HepG2 (cell line): ENCODE measurements around the gene COL4A2.

ENCODE experiments used
- BCL3 ChIP-seq: sonication (generic); formaldehyde crosslinking; IDR thresholded peaks from 2 replicates; pipeline ENCODE4 v1.5.1; 2020; ENCODE audit warnings: mild to moderate bottlenecking, missing genetic modification reagents, moderate library complexity
- CTCF ChIP-seq: sonication (generic); formaldehyde crosslinking; IDR thresholded peaks from 2 replicates; pipeline ENCODE4 v1.5.0; 2020; ENCODE audit warnings: mild to moderate bottlenecking, missing genetic modification reagents, moderate library complexity
- EZH2 ChIP-seq: conservative IDR thresholded peaks from 2 replicates; pipeline ENCODE4 v1.6.1; 2012; ENCODE audit warnings: mild to moderate bottlenecking, low read depth, low read length, moderate library complexity
- NR2F6 ChIP-seq, 2 experiments: IDR thresholded peaks; 2 replicates each; pipeline ENCODE4 v1.6.1; 2016; ENCODE audit warnings: antibody characterized with exemption in 1 of 2, mild to moderate bottlenecking in 1 of 2
- POLR2A ChIP-seq, 2 experiments: IDR thresholded peaks; 2 replicates each; pipeline ENCODE4 v1.6.1; 2011; ENCODE audit warnings: low read depth in 2 of 2, low read length in 2 of 2, mild to moderate bottlenecking in 1 of 2, moderate library complexity in 1 of 2; ENCODE audit not compliant: insufficient read depth in 1 of 2
- RAD21 ChIP-seq: fragments of 450-650 bp; formaldehyde crosslinking; IDR thresholded peaks from 2 replicates; pipeline ENCODE4 v1.5.0; 2020; ENCODE audit warnings: mild to moderate bottlenecking
- ZNF552 ChIP-seq: sonication (generic); formaldehyde crosslinking; IDR thresholded peaks from 2 replicates; pipeline ENCODE4 v1.9.0; 2022; ENCODE audit warnings: missing genetic modification reagents, mild to moderate bottlenecking, borderline replicate concordance
- ZNF660 ChIP-seq: sonication (generic); formaldehyde crosslinking; IDR thresholded peaks from 2 replicates; pipeline ENCODE4 v1.5.1; 2020; ENCODE audit warnings: mild to moderate bottlenecking, low read depth, missing genetic modification reagents, borderline replicate concordance
- TF ChIP-seq, protein P1 (sequence below): sonication (generic); formaldehyde crosslinking; IDR thresholded peaks from 2 replicates; pipeline ENCODE4 v1.4.0; 2020; ENCODE audit warnings: missing genetic modification reagents
- TF ChIP-seq, protein P2 (sequence below): sonication (generic); formaldehyde crosslinking; IDR thresholded peaks from 2 replicates; pipeline ENCODE4 v1.4.0; 2020; ENCODE audit warnings: missing genetic modification reagents

DNA sequence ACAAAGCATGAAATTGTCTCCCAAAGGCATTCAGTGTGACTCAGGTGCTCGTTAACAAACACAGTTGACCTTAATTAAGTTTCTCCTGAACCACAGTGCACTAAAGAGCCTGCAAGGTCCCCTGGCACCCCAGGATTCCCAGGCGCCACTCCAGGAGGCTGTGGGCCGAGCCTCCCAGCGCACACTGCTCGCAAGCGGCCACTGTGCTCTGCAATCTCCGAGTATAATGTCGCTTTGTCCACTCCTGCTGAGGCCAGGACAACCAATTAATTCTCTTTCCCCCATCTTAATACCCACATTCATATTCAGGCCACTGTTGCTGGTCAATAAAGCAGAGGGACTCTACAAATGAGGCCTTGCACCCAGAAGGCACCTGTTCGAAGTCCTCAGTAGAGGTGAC, 245.7 kb downstream of the COL4A2 start:
- TF ChIP-seq ZNF660 (CRISPR knock-in tag) (no peak), RAD21 (no peak), BCL3 (no peak), NR2F6 (IDR thresholded peaks at IDR 0.05) (no peak), NR2F6 (CRISPR knock-in tag; IDR thresholded peaks at IDR 0.05) (no peak), ZNF552 (CRISPR knock-in tag) (no peak), EZH2 (no peak), CTCF (no peak), POLR2A (IDR thresholded peaks at IDR 0.05; ENCODE audit: insufficient read depth in 1 of 2, low read depth in 2 of 2, low read length in 2 of 2) (no peak)
- TF ChIP-seq, protein P1, sequence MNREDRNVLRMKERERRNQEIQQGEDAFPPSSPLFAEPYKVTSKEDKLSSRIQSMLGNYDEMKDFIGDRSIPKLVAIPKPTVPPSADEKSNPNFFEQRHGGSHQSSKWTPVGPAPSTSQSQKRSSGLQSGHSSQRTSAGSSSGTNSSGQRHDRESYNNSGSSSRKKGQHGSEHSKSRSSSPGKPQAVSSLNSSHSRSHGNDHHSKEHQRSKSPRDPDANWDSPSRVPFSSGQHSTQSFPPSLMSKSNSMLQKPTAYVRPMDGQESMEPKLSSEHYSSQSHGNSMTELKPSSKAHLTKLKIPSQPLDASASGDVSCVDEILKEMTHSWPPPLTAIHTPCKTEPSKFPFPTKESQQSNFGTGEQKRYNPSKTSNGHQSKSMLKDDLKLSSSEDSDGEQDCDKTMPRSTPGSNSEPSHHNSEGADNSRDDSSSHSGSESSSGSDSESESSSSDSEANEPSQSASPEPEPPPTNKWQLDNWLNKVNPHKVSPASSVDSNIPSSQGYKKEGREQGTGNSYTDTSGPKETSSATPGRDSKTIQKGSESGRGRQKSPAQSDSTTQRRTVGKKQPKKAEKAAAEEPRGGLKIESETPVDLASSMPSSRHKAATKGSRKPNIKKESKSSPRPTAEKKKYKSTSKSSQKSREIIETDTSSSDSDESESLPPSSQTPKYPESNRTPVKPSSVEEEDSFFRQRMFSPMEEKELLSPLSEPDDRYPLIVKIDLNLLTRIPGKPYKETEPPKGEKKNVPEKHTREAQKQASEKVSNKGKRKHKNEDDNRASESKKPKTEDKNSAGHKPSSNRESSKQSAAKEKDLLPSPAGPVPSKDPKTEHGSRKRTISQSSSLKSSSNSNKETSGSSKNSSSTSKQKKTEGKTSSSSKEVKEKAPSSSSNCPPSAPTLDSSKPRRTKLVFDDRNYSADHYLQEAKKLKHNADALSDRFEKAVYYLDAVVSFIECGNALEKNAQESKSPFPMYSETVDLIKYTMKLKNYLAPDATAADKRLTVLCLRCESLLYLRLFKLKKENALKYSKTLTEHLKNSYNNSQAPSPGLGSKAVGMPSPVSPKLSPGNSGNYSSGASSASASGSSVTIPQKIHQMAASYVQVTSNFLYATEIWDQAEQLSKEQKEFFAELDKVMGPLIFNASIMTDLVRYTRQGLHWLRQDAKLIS (CRISPR knock-in tag), result no peak
- TF ChIP-seq, protein P2, sequence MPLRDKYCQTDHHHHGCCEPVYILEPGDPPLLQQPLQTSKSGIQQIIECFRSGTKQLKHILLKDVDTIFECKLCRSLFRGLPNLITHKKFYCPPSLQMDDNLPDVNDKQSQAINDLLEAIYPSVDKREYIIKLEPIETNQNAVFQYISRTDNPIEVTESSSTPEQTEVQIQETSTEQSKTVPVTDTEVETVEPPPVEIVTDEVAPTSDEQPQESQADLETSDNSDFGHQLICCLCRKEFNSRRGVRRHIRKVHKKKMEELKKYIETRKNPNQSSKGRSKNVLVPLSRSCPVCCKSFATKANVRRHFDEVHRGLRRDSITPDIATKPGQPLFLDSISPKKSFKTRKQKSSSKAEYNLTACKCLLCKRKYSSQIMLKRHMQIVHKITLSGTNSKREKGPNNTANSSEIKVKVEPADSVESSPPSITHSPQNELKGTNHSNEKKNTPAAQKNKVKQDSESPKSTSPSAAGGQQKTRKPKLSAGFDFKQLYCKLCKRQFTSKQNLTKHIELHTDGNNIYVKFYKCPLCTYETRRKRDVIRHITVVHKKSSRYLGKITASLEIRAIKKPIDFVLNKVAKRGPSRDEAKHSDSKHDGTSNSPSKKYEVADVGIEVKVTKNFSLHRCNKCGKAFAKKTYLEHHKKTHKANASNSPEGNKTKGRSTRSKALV, result no peak
